Smooth muscle cell (in vitro differentiated cells): ENCODE data around the gene HIVEP2. TPM values are rescaled to one million over a fixed set of nuclear protein-coding genes. Genes with fewer than 3 reads are reported as not detected.

Experiments used
- DNase-seq: peaks from one replicate; lab custom pipeline; 2025; ENCODE audit not compliant: unreplicated experiment; lab: John Stamatoyannopoulos, UW
- H2AFZ ChIP-seq: fragments of 200-600 bp; sonication (generic); 2 replicates; pipeline ENCODE4 v1.6.0; 2016; ENCODE audit warnings: antibody characterized with exemption, low read depth, mild to moderate bottlenecking
- H3F3A ChIP-seq: fragments of 200-600 bp; sonication (generic); 2 replicates; pipeline ENCODE4 v1.6.0; 2017; ENCODE audit warnings: antibody characterized with exemption, low read depth
- H3K27ac ChIP-seq: fragments of 200-600 bp; sonication (generic); 2 replicates; pipeline ENCODE4 v1.5.1; 2016; ENCODE audit warnings: low read depth, mild to moderate bottlenecking
- H3K27me3 ChIP-seq: fragments of 200-600 bp; sonication (generic); 2 replicates; pipeline ENCODE4 v1.6.1; 2016; ENCODE audit warnings: low read depth, mild to moderate bottlenecking
- H3K36me3 ChIP-seq: fragments of 200-600 bp; sonication (generic); 2 replicates; pipeline ENCODE4 v1.5.1; 2016; ENCODE audit warnings: low read depth
- H3K4me1 ChIP-seq: fragments of 200-600 bp; sonication (generic); 2 replicates; pipeline ENCODE4 v1.5.1; 2016; ENCODE audit warnings: low read depth
- H3K4me2 ChIP-seq: fragments of 200-600 bp; sonication (generic); 2 replicates; pipeline ENCODE4 v1.6.0; 2016; ENCODE audit warnings: mild to moderate bottlenecking
- H3K4me3 ChIP-seq: fragments of 200-600 bp; sonication (generic); 2 replicates; pipeline ENCODE4 v1.5.1; 2016; ENCODE audit warnings: mild to moderate bottlenecking
- H3K79me2 ChIP-seq: fragments of 200-600 bp; sonication (generic); 2 replicates; pipeline ENCODE4 v1.6.0; 2016; ENCODE audit warnings: low read depth, mild to moderate bottlenecking
- H3K9ac ChIP-seq: fragments of 200-600 bp; sonication (generic); 2 replicates; pipeline ENCODE4 v1.6.0; 2016; ENCODE audit warnings: low read depth
- H3K9me3 ChIP-seq: fragments of 200-600 bp; sonication (generic); replicated peaks from 2 replicates; pipeline ENCODE4 v1.5.1; 2016; ENCODE audit warnings: low read depth
- H4K20me1 ChIP-seq: fragments of 200-600 bp; sonication (generic); 2 replicates; pipeline ENCODE4 v1.6.0; 2016; ENCODE audit warnings: low read depth
- WGBS: methylation state at CpG from one replicate; pipeline ENCODE4 v1.1.7; 2016; ENCODE audit warnings: low lambda C conversion rate; 5-methylcytosine and 5-hydroxymethylcytosine counted together
- polyA plus RNA-seq: library from polyadenylated mRNA; unstranded; fragments of >200 nt; fragmentation: Nextera tagmentation; extraction: Ambion mirVana; gene quantifications from 2 replicates; pipeline ENCODE4 v1.2.1, GENCODE V29; 2016
- total RNA-seq: library from RNA; depleted of rRNA; stranded (reverse); fragments of >200 nt; gene quantifications from 2 replicates; pipeline ENCODE4 v1.2.3, GENCODE V29; 2014
- TF ChIP-seq, protein P1 (sequence below): fragments of 200-600 bp; sonication (generic); IDR thresholded peaks from 2 replicates; pipeline ENCODE4 v1.5.1; 2017; ENCODE audit warnings: borderline replicate concordance, mild to moderate bottlenecking, antibody characterized with exemption; ENCODE audit not compliant: insufficient read depth, poor library complexity, severe bottlenecking

Gene HIVEP2
- total and polyA plus RNA-seq, 2 experiments from 2014 or later, result 3.2 to 12.5 TPM

GRCh38 chr6:142934599-142934998 lies 10.4 kb downstream of the HIVEP2 start:
- WGBS, result 95% methylated on average over 3 of the region's 3 CpGs
- H3K4me1 ChIP-seq, result no peaks in the 10 kb centered on the region
- H2AFZ ChIP-seq, result no peak overlapping the region
- peaks cover 95% of the 10 kb centered on the region for H4K20me1 ChIP-seq
- no peaks in the 10 kb centered on the region for H3F3A ChIP-seq
- H3K27ac ChIP-seq, result no peak overlapping the region
- peaks cover 90% of the 10 kb centered on the region for H3K79me2 ChIP-seq
- H3K27me3 ChIP-seq, result no peaks in the 10 kb centered on the region
- no peak for DNase-seq
- no peak overlapping the region for H3K9ac ChIP-seq
- TF ChIP-seq, protein P1, sequence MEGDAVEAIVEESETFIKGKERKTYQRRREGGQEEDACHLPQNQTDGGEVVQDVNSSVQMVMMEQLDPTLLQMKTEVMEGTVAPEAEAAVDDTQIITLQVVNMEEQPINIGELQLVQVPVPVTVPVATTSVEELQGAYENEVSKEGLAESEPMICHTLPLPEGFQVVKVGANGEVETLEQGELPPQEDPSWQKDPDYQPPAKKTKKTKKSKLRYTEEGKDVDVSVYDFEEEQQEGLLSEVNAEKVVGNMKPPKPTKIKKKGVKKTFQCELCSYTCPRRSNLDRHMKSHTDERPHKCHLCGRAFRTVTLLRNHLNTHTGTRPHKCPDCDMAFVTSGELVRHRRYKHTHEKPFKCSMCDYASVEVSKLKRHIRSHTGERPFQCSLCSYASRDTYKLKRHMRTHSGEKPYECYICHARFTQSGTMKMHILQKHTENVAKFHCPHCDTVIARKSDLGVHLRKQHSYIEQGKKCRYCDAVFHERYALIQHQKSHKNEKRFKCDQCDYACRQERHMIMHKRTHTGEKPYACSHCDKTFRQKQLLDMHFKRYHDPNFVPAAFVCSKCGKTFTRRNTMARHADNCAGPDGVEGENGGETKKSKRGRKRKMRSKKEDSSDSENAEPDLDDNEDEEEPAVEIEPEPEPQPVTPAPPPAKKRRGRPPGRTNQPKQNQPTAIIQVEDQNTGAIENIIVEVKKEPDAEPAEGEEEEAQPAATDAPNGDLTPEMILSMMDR, result no peak
- H3K9me3 ChIP-seq, result no peaks in the 10 kb centered on the region
- H3K4me2 ChIP-seq, result no peak overlapping the region
- H3K36me3 ChIP-seq, result no peaks in the 10 kb centered on the region
- no peak overlapping the region for H3K4me3 ChIP-seq

- Histone ChIP-seq H3K27me3 (no peaks in the 10 kb centered on the region), H3K9ac (no peak overlapping the region), H3K4me2 (no peak overlapping the region), H4K20me1 (peaks cover 95% of the 10 kb centered on the region), H3K36me3 (no peaks in the 10 kb centered on the region), H3K79me2 (peaks cover 90% of the 10 kb centered on the region), H2AFZ (no peak overlapping the region), H3K27ac (no peak overlapping the region), H3K4me3 (no peak overlapping the region), H3F3A (no peaks in the 10 kb centered on the region), H3K9me3 (no peaks in the 10 kb centered on the region), H3K4me1 (no peaks in the 10 kb centered on the region)
- TF ChIP-seq, protein P1, result no peak
- DNase-seq, result no peak
Measured at GRCh38 chr6:142934106-142934505, 10.9 kb downstream of the HIVEP2 start.

DNA sequence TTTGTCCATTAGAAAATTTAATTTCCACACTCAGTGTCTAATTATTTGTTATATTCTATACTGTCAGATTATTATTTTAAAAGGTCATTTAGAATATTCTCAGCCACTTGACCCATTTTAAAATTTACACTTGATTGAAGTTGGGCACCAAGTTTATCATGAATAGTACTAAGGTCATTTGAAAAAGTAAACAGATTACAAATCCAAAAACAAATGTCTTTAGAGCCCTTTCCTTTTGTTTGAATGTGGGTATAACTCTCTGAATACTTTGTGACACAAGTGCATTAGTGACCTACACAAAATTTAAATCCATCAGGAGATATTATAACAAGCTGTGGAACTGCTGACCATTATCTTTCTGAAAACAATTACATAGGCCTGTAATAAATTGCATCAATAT lies 11.3 kb downstream of the HIVEP2 start:
- Histone ChIP-seq H3K27ac (no peak overlapping the region), H3K79me2 (peaks cover 92% of the 10 kb centered on the region)

GRCh38 chr6:142932889-142933288 lies 12.1 kb downstream of the HIVEP2 start:
- no peak overlapping the region for H3K9ac ChIP-seq
- no peak overlapping the region for H3K4me3 ChIP-seq
- peaks cover 96% of the 10 kb centered on the region for H4K20me1 ChIP-seq
- peaks cover 91% of the 10 kb centered on the region for H3K79me2 ChIP-seq
- 88% methylated on average over 2 of the region's 2 CpGs for WGBS
- no peaks in the 10 kb centered on the region for H3K27me3 ChIP-seq
- H2AFZ ChIP-seq, result no peak overlapping the region
- no peak overlapping the region for H3K4me2 ChIP-seq
- no peak overlapping the region for H3K27ac ChIP-seq
- TF ChIP-seq, protein P1, result no peak
- H3K4me1 ChIP-seq, result no peaks in the 10 kb centered on the region
- no peaks in the 10 kb centered on the region for H3K9me3 ChIP-seq
- no peaks in the 10 kb centered on the region for H3F3A ChIP-seq
- no peak for DNase-seq
- no peaks in the 10 kb centered on the region for H3K36me3 ChIP-seq

More for the DNA sequence above, 11.3 kb downstream of the HIVEP2 start:
- no peak overlapping the region for H3K4me2 ChIP-seq
- no peaks in the 10 kb centered on the region for H3K36me3 ChIP-seq
- no peak overlapping the region for H2AFZ ChIP-seq
- H3F3A ChIP-seq, result no peaks in the 10 kb centered on the region
- no peaks in the 10 kb centered on the region for H3K27me3 ChIP-seq
- DNase-seq, result no peak
- TF ChIP-seq, protein P1, result no peak
- H3K4me1 ChIP-seq, result no peaks in the 10 kb centered on the region
- no peak overlapping the region for H3K4me3 ChIP-seq
- H3K9ac ChIP-seq, result no peak overlapping the region
- H4K20me1 ChIP-seq, result peaks cover 98% of the 10 kb centered on the region
- no peaks in the 10 kb centered on the region for H3K9me3 ChIP-seq
